ENCODE results near the gene ZNF317.

DNA sequence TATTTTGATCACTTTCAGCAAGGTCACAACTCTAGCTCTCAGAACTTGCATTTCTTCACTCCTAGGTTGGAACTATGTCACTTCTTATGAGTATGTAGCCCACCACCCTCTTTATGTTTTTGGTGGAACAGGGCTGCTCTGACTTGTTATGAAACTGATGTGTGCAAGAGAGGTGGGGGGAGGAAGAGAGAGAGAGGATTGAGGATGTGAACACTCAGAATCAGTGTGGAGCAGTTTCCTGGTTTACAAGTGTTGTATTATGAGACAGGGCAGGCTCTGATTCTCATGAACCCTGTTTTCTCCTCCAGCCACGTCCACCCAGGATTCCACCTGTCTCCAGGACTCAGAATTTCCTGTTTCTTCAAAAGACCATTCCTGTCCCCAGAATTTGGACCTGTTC lies 16.1 kb downstream of the ZNF317 start:
- no peak for TF ChIP-seq EZH2 (optimal IDR thresholded peaks at IDR 0.05; ENCODE audit: low read depth, low read length)
- TF ChIP-seq, protein P1, sequence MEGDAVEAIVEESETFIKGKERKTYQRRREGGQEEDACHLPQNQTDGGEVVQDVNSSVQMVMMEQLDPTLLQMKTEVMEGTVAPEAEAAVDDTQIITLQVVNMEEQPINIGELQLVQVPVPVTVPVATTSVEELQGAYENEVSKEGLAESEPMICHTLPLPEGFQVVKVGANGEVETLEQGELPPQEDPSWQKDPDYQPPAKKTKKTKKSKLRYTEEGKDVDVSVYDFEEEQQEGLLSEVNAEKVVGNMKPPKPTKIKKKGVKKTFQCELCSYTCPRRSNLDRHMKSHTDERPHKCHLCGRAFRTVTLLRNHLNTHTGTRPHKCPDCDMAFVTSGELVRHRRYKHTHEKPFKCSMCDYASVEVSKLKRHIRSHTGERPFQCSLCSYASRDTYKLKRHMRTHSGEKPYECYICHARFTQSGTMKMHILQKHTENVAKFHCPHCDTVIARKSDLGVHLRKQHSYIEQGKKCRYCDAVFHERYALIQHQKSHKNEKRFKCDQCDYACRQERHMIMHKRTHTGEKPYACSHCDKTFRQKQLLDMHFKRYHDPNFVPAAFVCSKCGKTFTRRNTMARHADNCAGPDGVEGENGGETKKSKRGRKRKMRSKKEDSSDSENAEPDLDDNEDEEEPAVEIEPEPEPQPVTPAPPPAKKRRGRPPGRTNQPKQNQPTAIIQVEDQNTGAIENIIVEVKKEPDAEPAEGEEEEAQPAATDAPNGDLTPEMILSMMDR (IDR thresholded peaks at IDR 0.05; ENCODE audit: low read length) = no peak
- no peak for TF ChIP-seq EZH2phosphoT487 (IDR thresholded peaks at IDR 0.05; ENCODE audit: low read length)

All from MM.1S (cell line).